ENCODE results near the gene ZNF784.

The ZNF784 gene

DNA sequence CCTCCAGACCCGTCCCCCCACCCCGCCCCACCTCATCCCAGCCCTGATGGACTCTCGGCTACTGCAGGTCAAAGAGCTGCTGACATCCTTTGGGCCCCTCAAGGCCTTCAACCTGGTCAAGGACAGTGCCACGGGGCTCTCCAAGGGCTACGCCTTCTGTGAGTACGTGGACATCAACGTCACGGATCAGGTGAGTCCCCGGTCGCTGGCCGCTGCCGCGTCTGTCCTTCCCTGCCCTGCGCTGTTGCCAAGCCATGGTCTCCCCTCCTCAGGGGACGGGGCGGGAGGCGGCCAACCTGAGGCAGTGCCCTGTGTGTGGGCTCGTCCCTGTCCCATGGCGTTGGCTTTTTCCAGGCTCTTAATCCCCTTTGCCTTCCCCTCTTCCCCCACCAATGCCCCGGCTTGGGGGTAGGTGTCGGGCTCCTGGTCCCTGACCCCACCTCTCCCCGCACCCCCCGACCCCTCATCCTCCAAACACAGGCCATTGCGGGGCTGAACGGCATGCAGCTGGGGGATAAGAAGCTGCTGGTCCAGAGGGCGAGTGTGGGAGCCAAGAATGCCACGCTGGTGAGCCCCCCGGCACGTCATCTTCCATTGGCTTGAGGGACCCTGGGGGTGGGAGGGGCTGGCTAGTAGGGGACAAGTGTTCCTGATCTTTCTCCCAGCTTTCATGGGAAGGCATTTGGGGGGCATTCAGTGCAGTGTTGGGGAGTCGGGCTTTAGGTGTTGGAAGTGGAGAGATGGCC, 44.4 kb upstream of the ZNF784 start:
- H3K27me3 ChIP-seq (ENCODE audit: control insufficient read depth in 1 of 2, insufficient read depth in 1 of 2, low read length in 2 of 2): no peaks in the 10 kb centered on the region
- no peak overlapping the region for H3K14ac ChIP-seq (ENCODE audit: low read length in 2 of 2)
- H2AK5ac ChIP-seq (ENCODE audit: low read length, severe bottlenecking): no peak overlapping the region
- no peak overlapping the region for H3K4me3 ChIP-seq (ENCODE audit: insufficient read depth in 1 of 2, low read depth in 1 of 2, low read length in 2 of 2)
- 95% methylated on average over 29 of the region's 30 CpGs for whole genome bisulfite sequencing
- no peak overlapping the region for H2BK5ac ChIP-seq (ENCODE audit: low read depth, low read length, poor library complexity, severe bottlenecking)
- H2BK120ac ChIP-seq (ENCODE audit: low read depth, low read length): no peak overlapping the region
- H4K8ac ChIP-seq (ENCODE audit: low read length): no peak overlapping the region
- no peak overlapping the region for H4K91ac ChIP-seq (ENCODE audit: low read length)
- no peak overlapping the region for H3K23ac ChIP-seq (ENCODE audit: low read length in 2 of 2)
- no peak overlapping the region for H3K9ac ChIP-seq (ENCODE audit: low read length)
- H3K4me2 ChIP-seq (ENCODE audit: low read length, poor library complexity, severe bottlenecking): no peak overlapping the region
- peaks cover 76 to 80% of the 10 kb centered on the region in 2 experiments for H3K36me3 ChIP-seq (ENCODE audit: control insufficient read depth in 1 of 2, insufficient read depth in 2 of 2, low read depth in 1 of 2, low read length in 2 of 2)
- no peak overlapping the region for H2BK12ac ChIP-seq (ENCODE audit: low read length in 2 of 2)
- H2AFZ ChIP-seq (ENCODE audit: low read depth, low read length): no peak overlapping the region
- no peak overlapping the region for H3K27ac ChIP-seq (ENCODE audit: low read length, poor library complexity, severe bottlenecking)
- no peak for DNase-seq
- no peaks in the 10 kb centered on the region for H3K9me3 ChIP-seq (ENCODE audit: control insufficient read depth, low read length)
- H3K4me1 ChIP-seq (ENCODE audit: control insufficient read depth, insufficient read depth, low read depth, low read length): peaks cover 31% of the 10 kb centered on the region
- H3K79me1 ChIP-seq (replicated peaks; ENCODE audit: low read length, poor library complexity, severe bottlenecking): peaks cover 10% of the 10 kb centered on the region
- H2BK15ac ChIP-seq (ENCODE audit: low read depth, poor library complexity, severe bottlenecking): no peak overlapping the region
- H3K18ac ChIP-seq (ENCODE audit: low read depth in 1 of 2, low read length in 2 of 2): no peak overlapping the region
- H3K4ac ChIP-seq (ENCODE audit: low read depth in 1 of 2, low read length in 2 of 2): no peak overlapping the region

DNA sequence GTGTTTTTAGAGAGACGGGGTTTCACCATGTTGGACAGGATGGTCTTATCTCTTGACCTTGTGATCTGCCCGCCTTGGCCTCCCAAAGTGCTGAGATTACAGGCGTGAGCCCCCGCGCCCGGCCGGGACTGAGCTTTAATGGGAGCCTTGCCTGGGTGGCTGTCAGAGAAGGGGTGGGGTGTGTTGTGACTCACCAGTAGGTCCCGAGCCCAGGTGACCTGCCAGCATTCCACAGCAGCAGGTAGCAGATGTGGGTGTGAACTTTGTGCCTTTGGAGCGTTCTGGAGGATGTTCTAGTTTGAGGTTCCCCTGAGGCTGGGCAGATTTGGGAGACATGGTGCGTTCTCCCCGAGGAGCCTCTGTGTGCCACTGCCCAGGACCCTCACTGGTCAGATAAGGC, 43.6 kb upstream of the ZNF784 start:
- Histone ChIP-seq H4K91ac (ENCODE audit: low read length) (no peak overlapping the region), H3K4me2 (ENCODE audit: low read length, poor library complexity, severe bottlenecking) (no peak overlapping the region), H2BK15ac (ENCODE audit: low read depth, poor library complexity, severe bottlenecking) (no peak overlapping the region), H3K14ac (ENCODE audit: low read length in 2 of 2) (no peak overlapping the region), H2BK5ac (ENCODE audit: low read depth, low read length, poor library complexity, severe bottlenecking) (no peak overlapping the region), H4K8ac (ENCODE audit: low read length) (no peak overlapping the region), H3K18ac (ENCODE audit: low read depth in 1 of 2, low read length in 2 of 2) (no peak overlapping the region), H3K9me3 (ENCODE audit: control insufficient read depth, low read length) (no peaks in the 10 kb centered on the region), H3K23ac (ENCODE audit: low read length in 2 of 2) (no peak overlapping the region), H3K27me3 (ENCODE audit: control insufficient read depth in 1 of 2, insufficient read depth in 1 of 2, low read length in 2 of 2) (no peaks in the 10 kb centered on the region), H2BK12ac (ENCODE audit: low read length in 2 of 2) (no peak overlapping the region), H3K4ac (ENCODE audit: low read depth in 1 of 2, low read length in 2 of 2) (no peak overlapping the region), H2BK120ac (ENCODE audit: low read depth, low read length) (no peak overlapping the region), H2AK5ac (ENCODE audit: low read length, severe bottlenecking) (no peak overlapping the region), H3K9ac (ENCODE audit: low read length) (no peak overlapping the region), H3K27ac (ENCODE audit: low read length, poor library complexity, severe bottlenecking) (no peak overlapping the region), H3K79me1 (replicated peaks; ENCODE audit: low read length, poor library complexity, severe bottlenecking) (peaks cover 13% of the 10 kb centered on the region), H2AFZ (ENCODE audit: low read depth, low read length) (no peak overlapping the region), H3K4me1 (ENCODE audit: control insufficient read depth, insufficient read depth, low read depth, low read length) (peaks cover 30% of the 10 kb centered on the region), H3K4me3 (ENCODE audit: insufficient read depth in 1 of 2, low read depth in 1 of 2, low read length in 2 of 2) (no peak overlapping the region), H3K36me3 (ENCODE audit: control insufficient read depth in 1 of 2, insufficient read depth in 2 of 2, low read depth in 1 of 2, low read length in 2 of 2) (peaks cover 77 to 84% of the 10 kb centered on the region in 2 experiments)
- no peak for DNase-seq
- WGBS: 90% methylated on average over 11 of the region's 11 CpGs

DNA sequence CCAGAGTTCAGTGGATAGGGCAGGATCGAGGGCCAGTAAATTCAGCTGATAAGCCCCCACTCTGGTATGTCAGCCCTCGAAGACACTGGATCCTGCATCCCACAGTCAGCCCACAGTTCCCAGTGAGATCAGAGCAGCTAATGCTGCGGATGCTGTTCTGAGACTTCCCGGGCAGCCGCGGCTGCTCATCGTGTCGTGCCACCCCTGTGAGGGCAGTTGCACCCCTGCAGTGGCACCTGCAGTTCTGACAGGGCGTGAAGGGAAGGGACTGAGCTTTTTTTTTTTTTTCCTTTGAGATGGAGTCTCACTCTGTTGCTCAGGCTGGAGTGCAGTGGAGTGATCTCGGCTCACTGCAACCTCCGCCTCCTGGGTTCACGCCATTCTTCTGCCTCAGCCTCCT, 43.1 kb upstream of the ZNF784 start:
- H3K27ac ChIP-seq (ENCODE audit: low read length, poor library complexity, severe bottlenecking): no peak overlapping the region
- H3K79me1 ChIP-seq (replicated peaks; ENCODE audit: low read length, poor library complexity, severe bottlenecking): peaks cover 14% of the 10 kb centered on the region
- no peaks in the 10 kb centered on the region for H3K27me3 ChIP-seq (ENCODE audit: control insufficient read depth in 1 of 2, insufficient read depth in 1 of 2, low read length in 2 of 2)
- no peaks in the 10 kb centered on the region for H3K9me3 ChIP-seq (ENCODE audit: control insufficient read depth, low read length)
- H3K4me1 ChIP-seq (ENCODE audit: control insufficient read depth, insufficient read depth, low read depth, low read length): peaks cover 30% of the 10 kb centered on the region
- H2BK5ac ChIP-seq (ENCODE audit: low read depth, low read length, poor library complexity, severe bottlenecking): no peak overlapping the region
- H2AK5ac ChIP-seq (ENCODE audit: low read length, severe bottlenecking): no peak overlapping the region
- DNase-seq: no peak
- no peak overlapping the region for H3K4me2 ChIP-seq (ENCODE audit: low read length, poor library complexity, severe bottlenecking)
- no peak overlapping the region for H2BK12ac ChIP-seq (ENCODE audit: low read length in 2 of 2)
- 97% methylated on average over 12 of the region's 12 CpGs for WGBS
- peaks cover 82 to 89% of the 10 kb centered on the region in 2 experiments for H3K36me3 ChIP-seq (ENCODE audit: control insufficient read depth in 1 of 2, insufficient read depth in 2 of 2, low read depth in 1 of 2, low read length in 2 of 2)
- H3K4ac ChIP-seq (ENCODE audit: low read depth in 1 of 2, low read length in 2 of 2): no peak overlapping the region
- no peak overlapping the region for H3K23ac ChIP-seq (ENCODE audit: low read length in 2 of 2)
- H3K9ac ChIP-seq (ENCODE audit: low read length): no peak overlapping the region
- no peak overlapping the region for H4K91ac ChIP-seq (ENCODE audit: low read length)
- no peak overlapping the region for H2BK120ac ChIP-seq (ENCODE audit: low read depth, low read length)
- H3K4me3 ChIP-seq (ENCODE audit: insufficient read depth in 1 of 2, low read depth in 1 of 2, low read length in 2 of 2): no peak overlapping the region
- H2AFZ ChIP-seq (ENCODE audit: low read depth, low read length): no peak overlapping the region
- no peak overlapping the region for H2BK15ac ChIP-seq (ENCODE audit: low read depth, poor library complexity, severe bottlenecking)
- no peak overlapping the region for H3K18ac ChIP-seq (ENCODE audit: low read depth in 1 of 2, low read length in 2 of 2)
- no peak overlapping the region for H4K8ac ChIP-seq (ENCODE audit: low read length)
- H3K14ac ChIP-seq (ENCODE audit: low read length in 2 of 2): no peak overlapping the region

DNA sequence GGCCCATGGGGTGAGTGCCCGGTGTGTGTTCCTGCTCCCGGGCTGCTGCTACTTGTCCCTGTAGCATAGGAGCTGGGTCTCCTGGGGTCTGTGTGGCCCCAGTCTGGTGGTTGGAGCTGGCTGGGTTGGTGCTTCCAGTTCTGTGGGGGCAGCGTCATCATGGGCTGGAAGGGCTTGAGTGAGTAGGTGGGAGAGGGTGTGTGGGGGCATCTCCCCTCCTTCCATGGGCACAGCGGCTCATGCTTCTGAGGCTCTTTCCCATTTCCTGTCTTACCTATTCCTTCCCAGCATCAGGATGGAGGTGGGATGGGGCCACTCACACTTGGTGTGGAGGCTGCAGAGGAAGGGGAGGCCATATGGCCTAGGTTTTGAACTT, 42.6 kb upstream of the ZNF784 start:
- H3K23ac ChIP-seq (ENCODE audit: low read length in 2 of 2): no peak overlapping the region
- no peak overlapping the region for H3K4ac ChIP-seq (ENCODE audit: low read depth in 1 of 2, low read length in 2 of 2)
- no peak overlapping the region for H3K9ac ChIP-seq (ENCODE audit: low read length)
- no peak overlapping the region for H3K18ac ChIP-seq (ENCODE audit: low read depth in 1 of 2, low read length in 2 of 2)
- no peak overlapping the region for H2BK15ac ChIP-seq (ENCODE audit: low read depth, poor library complexity, severe bottlenecking)
- no peak overlapping the region for H2BK5ac ChIP-seq (ENCODE audit: low read depth, low read length, poor library complexity, severe bottlenecking)
- H3K4me3 ChIP-seq (ENCODE audit: insufficient read depth in 1 of 2, low read depth in 1 of 2, low read length in 2 of 2): no peak overlapping the region
- H3K4me2 ChIP-seq (ENCODE audit: low read length, poor library complexity, severe bottlenecking): no peak overlapping the region
- H2BK12ac ChIP-seq (ENCODE audit: low read length in 2 of 2): no peak overlapping the region
- H3K14ac ChIP-seq (ENCODE audit: low read length in 2 of 2): no peak overlapping the region
- peaks cover 85 to 94% of the 10 kb centered on the region in 2 experiments for H3K36me3 ChIP-seq (ENCODE audit: control insufficient read depth in 1 of 2, insufficient read depth in 2 of 2, low read depth in 1 of 2, low read length in 2 of 2)
- no peak overlapping the region for H2BK120ac ChIP-seq (ENCODE audit: low read depth, low read length)
- H2AK5ac ChIP-seq (ENCODE audit: low read length, severe bottlenecking): no peak overlapping the region
- H3K27ac ChIP-seq (ENCODE audit: low read length, poor library complexity, severe bottlenecking): no peak overlapping the region
- no peaks in the 10 kb centered on the region for H3K27me3 ChIP-seq (ENCODE audit: control insufficient read depth in 1 of 2, insufficient read depth in 1 of 2, low read length in 2 of 2)
- H4K8ac ChIP-seq (ENCODE audit: low read length): no peak overlapping the region
- 100% methylated on average over 3 of the region's 4 CpGs for WGBS
- no peak overlapping the region for H4K91ac ChIP-seq (ENCODE audit: low read length)
- H3K9me3 ChIP-seq (ENCODE audit: control insufficient read depth, low read length): no peaks in the 10 kb centered on the region
- no peak overlapping the region for H2AFZ ChIP-seq (ENCODE audit: low read depth, low read length)
- H3K4me1 ChIP-seq (ENCODE audit: control insufficient read depth, insufficient read depth, low read depth, low read length): peaks cover 28% of the 10 kb centered on the region
- H3K79me1 ChIP-seq (replicated peaks; ENCODE audit: low read length, poor library complexity, severe bottlenecking): peaks cover 16% of the 10 kb centered on the region
- DNase-seq: no peak

Measured in mesenchymal stem cell (in vitro differentiated cells and primary cell).